HG03175 (cell line): ENCODE measurements around the gene NCOR2.

Source experiments
- ATAC-seq: cut with Tn5 transposase; IDR thresholded peaks from one replicate; pipeline ENCODE4 v1.9.1; 2021; ENCODE audit warnings: mild to moderate bottlenecking, moderate library complexity; ENCODE audit not compliant: unreplicated experiment

Gene NCOR2

DNA sequence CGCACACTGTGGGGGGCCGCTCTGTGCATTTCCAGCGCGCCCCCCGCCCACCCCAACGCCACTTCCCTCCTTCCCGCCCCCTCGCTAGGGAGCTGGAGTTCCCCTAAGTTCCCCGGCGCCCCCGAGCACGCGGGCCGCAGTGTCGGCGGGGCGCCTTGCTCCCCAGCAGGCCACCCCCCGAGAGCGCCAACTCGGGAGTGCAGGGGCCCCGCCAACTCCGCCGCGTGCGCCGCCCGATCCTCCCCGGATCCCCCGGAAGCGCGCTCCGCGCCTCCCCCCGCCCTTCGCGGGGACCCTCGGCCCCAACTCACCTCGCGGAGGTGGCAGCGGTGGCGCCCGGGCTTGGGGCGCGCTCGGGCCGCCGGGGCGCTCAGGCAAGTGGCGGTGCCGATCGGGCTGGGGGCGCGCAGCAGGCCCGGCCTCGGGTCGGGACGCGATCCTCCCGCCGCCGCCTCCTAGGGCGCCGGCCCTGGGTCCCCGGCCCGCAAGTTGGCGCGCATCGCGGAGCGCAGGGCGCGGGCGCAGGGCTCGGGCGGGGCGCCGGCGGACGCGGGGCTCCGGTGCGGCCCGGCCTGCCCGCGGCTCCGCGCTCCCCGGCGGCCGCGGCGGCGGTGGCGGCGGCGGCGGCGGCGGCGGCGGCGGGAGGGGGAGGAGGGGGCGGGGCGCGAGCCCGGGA, at the start of gene NCOR2:
TSS of gene NCOR2 (minus strand) at position 616 of the 676 bp plus-strand sequence. CDS start 72,361 bp downstream, outside the sequence.
- peak; percentile 29 for ATAC-seq

DNA sequence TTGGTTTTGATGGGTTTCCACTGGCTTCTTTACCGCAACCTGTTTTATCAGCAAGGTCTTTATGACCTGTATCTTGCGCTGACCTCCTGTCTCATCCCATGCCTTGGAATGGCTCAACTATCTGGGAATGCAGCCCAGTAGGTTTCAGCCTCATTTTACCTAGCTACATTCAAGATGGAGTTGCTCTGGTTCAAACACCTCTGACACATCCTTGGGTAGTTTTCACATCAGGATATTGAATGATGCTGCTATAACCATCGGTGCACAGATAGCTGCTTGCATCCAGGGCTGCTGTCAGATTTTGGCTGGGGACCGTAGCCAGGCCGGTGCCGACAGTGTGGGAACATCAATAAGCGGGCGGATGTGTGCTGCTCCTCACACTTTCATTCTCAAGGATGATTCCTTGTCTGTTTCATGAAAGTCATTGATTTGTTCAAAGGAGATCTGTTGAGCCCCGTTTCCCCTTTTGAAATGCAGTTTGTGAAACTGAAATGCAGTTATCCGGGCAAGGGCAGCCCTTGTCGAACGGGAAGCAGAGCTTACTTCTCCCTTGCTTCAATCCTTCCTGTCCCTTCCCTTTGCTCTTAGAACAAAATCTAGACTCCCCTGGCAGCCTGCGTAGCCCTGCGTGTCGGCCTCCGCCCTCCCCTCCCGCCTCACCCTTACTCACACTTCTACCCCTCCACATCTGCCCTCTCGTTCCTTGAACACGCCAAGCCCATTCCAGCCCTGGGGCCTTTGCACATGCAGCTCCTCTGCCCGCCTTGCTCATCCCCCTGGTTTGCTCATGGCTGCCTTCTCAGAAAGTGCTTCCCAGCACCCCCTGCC, 49.2 kb upstream of the NCOR2 start:
- ATAC-seq, result no peak

DNA sequence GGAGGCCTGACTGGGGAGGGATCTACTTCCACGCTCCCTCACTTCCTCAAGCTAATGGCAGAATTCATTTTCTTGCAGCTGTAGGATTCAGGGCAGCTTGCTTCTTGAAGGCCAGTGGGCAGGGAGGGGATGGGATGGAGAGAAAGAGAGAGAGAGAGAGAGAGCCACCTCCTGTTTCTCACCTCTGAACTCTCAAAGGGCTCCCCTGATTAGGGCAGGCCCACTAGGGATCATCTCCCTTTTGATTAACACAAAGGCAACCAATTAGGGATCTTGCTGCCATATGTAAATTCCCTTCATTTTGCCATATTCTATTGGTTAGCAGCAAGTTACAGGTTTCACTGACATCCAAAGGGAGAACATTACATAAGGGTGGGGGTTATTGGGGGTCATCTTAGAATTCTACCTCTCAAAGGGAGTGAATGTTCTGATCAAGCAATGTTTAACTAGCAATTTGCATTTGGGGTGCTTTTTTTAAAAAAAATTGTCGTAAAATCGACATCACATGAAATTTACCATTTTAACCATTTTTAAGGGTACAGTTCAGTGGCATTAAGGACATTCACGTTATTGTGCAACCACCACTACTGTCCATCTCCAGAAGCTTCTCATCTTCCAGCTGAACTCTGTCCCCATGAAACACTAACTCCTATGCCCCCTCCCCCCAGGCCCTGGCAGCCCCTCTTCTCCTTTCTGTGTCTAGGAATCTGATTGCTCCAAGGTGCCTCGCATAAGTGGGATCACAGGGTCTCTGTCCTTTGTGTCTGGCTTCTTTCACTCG, 47.3 kb upstream of the NCOR2 start:
- ATAC-seq, result no peak

DNA sequence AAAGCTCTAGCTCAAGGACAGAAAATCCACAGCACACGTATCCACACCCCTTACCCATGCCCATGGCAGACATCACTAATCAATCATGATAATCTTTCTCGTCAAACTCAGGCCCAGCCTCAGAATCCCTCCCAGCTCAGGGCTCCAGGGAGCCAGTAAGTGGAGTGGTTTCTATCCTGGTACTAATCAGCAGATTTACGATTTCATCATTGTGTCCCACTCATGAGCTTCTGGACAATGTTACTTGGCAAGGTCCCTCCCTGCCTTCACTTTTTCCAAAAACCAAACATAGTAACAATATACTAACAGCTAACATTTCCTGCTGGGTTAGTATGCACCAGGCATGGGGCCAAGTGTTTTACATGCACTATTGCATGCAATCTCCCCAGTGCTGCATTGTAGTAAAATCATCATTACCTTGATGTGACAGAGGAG, 45.8 kb upstream of the NCOR2 start:
- no peak for ATAC-seq

DNA sequence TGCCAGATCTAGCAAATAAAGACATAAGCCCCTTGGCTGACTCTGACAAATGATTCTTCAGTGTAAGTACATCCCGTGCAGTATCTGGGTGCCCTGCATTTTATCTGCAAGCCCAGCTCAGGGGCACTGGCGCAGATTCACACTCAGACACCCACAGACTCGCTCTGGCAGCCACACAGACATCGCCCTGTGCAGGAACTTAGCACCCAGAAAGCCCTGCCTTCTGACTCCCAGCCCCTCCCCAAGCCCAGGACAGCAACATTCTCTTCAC, 44.9 kb upstream of the NCOR2 start:
- ATAC-seq, result no peak

DNA sequence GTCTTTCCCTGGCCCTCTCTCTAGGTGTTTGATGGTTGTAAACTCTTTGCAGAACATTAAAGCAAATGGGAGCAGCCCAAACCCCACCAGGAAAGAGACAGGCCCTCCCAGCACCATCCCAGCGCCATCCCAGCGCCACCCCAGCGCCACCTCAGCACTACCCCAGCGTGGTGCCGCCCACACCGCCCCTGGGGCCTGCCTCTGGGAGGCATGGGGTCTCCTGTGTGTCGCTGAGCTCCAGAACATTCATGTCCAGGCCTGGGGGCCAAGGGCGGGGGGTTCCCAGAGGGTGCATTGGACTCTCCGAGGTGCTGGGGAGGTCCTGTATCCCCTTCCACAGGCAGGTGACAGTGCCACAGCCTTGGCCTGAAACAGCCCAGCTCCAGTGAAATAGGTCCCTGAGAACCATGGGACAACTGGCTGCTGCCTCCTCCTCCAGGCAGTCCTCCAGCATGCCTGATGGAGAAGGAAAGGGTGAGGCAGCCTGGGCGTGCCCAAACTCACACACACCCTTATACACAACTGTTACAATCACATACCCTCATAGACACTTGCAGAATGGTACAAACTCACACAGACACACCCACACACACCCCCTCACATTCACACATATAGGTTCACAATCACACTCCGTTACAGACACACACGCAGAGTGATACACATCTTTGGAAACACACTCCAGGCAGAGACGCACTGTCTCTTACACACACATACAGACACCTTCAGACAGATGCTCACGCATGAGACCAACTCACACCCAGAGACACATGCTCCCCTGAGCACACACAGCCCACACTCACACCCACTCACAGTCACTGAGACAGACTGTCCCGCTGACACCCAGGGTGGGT, 44.4 kb upstream of the NCOR2 start:
- ATAC-seq, result no peak

DNA sequence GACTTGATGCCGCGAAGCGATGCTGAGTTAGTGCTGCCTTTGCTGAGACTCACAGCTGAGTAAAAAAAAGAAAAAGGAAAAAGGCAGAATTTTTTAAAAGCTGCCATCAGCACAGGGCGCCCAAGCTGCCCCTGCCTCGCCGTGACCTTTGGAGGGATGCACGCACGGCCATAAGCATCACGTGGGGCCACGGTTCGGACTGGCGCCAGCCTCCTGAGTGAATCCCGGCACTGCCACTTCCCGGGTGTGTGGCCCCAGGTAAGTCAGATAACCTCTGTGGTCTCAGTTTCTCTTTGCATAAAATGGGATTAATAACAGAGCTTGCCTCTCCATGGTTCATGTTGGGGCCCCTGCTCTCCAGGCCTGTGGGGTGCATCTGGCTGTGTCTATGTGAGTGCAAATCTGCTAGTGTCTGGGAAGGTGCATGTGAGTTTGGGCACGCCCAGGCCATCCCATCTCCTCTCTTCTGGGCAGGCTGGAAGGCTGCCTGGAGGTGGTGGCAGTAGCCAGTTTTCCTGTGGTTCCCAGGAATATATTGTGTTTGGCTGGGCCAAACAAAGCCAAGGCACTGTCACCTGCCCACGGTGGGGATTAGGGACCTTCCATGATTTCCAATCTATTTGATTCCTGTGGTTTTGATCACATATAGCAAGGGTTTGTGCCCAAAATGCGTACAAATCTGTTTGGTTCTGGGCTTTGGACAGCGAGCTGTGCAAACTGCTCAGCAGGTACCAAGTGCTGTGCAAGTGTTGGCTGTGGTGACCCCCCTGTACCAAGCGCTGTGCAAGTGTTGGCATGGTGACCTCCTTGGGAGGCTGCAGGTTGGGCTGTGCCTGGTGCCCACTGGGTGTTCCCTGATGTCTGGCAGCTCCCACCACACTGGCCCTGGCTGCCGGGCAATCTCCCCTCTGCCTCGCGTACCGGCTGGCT, 43.5 kb upstream of the NCOR2 start:
- ATAC-seq, result no peak

DNA sequence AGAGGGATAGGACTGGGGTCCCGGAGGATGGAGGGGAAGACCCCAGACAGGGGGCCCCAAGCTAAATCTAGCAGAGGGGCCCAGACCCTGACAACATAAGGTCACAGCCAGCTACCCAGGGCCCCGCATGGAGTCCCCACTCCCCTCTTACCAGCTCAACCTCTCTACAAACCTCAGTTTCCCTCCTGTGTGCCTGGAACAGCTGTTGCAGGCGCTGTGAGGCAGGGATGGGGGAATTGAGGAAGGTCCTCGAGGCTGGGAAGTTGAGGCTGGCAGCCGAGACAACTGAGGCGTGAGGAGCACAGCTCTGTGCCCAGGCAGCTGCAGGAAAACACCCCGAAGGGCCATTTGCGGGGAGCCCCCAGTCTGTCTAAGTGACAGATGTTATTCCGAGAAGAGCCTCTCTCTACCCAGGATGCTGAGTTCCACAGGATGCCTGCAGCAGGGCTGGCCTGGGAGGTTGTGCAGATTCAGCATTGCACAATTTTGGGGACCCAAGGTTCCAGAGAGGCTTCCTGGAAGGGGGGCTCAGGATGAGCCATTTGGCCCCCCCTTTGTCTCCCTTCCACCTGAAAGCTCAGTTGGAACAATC, 42.7 kb upstream of the NCOR2 start:
- no peak for ATAC-seq

DNA sequence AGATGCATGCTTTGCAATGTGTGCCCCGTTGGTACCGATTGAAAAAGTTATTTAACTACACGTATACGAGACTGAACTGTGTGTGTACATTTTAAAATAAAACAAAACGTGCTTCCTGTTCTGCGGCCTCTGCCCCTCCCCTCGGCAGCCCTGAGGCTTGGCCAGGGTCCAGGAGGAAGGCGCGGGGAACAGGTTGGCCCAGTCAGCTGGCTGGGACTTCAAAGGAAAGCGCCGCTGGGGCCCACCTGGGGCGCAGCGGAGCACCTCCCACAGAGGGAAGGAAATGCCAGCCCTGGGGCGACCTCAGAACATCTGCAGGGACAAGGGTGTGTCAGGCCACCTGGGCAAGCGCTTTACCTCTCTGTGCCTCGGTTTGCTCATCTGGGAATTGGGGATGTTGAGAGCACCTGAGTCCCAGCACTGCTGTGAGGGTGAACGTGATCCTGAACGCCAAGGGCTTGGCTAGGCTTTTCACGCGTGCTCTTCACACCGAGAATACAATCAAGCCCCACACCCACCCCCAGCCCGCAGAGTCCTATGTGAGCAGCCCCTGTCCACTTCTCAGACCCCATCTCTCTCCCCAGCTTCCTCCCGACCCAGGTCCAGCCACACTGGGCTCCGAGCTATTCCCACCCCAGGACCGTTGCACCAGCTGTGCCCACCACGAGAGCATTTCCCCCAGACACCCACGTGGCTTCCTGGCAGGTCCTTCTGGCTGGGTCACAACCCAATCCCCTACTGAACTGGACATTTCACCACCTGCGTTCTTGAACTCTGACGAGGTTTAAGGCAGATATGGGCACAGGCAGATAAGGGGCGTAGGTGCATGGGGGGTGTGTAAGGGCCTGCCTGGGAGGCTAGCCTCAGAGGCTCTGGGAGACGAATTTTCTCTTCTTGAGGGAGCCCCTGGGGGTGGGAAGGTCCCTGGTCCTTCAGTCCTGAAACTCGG, 41.9 kb upstream of the NCOR2 start:
- ATAC-seq, result peak; percentile 80

DNA sequence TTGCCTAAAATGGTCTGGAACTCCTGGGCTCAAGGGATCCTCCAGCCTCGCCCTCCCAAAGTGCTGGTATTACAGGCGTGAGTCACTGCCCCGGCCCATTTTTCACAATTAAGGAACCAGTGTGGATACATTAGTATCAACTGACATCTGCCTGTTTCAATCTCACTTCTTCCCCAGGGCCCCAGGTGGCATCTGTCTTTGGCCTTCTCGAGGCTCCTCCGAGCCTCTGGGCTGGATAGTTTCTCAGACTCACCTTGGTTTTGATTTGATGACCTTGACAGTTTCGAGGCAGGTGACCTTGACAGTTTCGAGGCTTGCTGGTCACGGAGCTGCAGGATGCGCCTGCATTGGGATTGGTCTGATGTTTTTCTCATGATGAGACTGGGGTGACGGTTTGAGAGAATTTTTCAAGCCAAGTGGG, 41.0 kb upstream of the NCOR2 start:
- peak; percentile 38 for ATAC-seq

DNA sequence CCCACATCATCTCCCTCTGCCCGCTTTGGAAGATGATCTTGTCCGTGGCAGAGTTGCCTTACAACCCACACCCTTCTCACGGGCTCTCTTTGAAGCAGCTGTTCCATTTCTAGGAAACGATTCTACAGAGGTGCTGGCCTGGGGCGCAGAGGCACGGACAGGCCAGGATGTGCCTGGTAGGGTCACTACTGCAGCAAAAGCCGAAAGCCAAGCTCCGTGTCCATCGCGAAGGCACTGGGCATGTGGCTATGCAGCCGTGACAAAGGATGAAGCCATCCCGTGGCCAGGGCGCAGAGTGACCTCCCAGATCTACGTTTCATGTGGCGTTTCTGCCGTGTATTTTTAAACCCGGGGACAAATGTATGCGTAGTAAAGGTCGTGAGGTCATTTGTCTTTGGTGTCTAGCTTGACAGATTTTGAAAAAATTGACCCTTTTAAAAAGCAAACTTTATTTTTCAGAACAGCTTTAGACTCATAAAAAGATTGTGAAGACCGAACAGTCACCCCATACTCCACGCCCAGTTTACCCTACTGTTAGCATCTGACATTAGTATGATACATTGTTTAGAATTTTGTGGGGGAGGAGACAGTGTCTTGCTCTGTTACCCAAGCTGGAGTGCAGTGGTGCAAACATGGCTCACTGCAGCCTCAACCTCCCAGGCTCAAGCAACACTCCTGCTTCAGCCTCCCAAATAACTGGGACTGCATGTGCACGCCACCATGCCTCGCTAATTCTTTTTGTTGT, 40.4 kb upstream of the NCOR2 start:
- no peak for ATAC-seq

DNA sequence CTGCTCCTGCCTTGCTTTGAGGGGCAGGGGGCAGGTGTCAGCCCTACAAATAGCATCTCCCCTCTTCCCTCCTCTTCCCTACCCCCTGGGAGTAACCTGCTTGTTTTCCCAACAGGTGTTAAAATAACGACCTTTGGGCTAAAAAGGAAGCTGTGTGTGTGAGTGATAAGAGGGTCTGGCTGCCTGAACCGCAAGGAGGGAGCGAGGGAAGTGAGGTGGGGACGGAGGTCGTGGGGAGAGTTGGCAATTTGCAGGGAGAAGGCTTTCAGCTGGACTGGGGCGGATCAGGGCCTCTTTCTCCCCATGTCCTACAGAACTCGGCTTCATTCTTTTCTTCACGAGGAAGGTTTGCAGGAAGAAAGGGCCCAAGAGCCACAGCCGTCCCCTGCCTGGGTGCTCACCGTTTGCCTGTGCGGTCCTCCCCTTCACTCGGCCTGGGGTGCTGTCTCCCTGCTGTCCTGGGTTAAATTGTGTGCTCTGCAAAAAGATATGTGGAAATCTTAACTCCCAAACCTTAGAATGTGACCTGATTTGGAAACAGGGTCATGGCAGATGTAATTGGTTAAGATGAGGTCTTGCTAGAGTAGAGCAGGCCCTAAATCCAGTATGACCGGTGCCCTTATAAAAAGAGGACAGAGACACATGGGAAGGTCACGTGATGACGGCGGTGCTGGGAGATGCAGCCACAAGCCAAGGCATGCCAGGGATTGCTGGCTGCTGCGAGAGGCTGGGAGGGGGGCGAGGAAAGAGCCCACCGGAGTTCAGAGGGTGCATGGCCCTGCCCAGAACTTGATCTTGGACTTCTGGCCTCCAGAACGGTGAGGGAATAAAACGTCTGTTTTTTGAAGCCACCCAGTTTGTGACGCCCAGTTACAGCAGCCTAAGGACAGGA, 38.7 kb upstream of the NCOR2 start:
- ATAC-seq, result no peak

DNA sequence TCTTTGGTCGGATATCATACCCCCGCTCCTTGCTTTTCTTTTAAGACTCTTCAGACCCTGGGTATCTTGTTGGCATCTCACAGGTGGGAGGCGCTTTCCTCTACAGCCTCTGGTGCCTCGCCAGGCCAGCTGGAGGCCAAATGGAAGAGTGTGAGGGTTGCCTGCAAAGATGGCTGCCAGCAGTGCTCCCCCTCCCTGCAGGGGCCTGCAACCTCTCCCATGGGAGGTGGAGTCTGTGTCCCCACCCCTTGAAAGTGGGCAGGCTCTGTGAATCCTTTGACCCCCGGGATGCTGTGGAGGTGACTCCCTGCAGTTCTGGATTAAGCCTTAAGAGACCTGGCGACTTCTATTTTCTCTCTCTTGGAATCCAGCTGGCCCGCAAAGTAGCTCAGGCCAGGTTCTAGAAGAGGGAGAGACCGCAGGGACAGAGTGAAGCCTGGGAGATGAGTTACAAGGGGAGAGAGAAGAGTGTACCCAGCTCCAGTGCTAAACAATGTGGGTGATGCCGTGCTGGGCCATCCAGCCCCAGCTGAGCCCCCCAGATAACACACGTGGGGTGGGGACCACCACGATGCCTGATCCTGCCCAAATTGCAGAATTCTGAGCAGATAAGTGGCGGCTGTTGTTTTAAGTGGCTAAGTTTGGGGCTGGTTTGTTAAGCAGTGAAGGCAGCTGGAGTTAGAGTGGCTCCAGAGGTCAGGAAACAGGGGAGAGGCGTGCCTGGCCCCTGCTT, 37.9 kb upstream of the NCOR2 start:
- ATAC-seq, result no peak

DNA sequence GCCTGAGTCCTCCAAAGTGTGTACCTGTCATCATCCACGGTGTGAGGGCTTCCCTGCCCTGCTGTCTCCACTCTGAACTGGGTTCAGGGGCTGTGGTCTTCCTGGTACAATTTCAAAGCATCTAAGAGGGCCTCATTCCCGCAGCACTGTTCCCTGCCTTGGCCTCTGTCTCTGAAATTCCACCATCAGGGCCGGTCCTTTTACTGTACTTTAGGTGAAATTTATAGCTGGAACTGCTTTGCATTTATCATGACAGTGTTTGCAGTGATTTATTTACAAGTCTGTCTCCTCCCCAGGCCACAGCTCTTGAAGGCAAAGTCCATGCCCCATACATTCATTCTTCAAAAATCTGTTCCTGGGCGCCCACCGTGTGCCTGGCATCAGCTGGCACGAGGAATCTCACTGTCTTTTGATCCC, 36.9 kb upstream of the NCOR2 start:
- ATAC-seq, result no peak

DNA sequence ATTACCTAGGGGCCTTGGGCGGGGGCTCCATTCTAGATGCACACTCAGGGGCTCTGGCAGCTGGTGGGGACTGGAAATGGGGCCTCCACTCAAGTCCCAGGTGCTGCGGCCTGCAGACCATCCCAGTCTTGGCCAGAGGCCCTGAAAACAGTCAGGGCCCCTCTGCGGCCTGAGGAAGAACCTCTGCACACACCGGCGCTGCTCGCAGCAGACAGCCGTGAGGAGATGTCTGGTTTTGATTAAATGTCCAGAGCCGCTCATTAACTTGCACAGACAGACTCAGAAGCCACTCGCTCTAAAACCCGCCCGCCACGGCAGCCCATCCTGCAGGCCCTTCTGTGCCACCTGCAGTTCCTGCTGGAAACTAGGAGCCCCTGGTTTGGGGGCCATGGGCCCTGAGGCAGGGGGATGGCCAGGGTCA, 36.4 kb upstream of the NCOR2 start:
- ATAC-seq, result no peak

DNA sequence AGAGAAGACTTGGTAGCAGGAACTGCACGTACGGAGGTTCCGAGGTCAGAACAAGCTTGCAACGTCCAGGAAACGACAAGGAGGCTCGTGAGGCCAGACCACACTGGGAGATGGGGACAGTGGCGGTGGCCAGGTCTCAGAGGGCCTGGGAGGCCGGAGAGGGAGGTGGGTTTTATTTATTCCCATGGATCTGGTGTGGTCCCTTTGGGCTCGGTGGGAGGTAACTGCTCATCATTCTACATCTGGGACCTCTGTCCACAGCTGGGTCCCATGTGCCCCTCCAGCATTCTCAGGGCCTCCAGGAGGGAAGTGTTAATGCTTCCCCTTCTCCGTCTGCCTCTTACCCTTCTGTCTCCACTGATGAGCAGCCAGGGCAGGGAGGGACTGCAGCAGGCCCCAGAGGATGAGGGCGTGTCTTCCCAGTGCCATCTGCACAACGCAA, 35.7 kb upstream of the NCOR2 start:
- ATAC-seq, result no peak
